Activated T-helper 2 cell treated with anti-CD3 and anti-CD28 coated beads, Interferon-gamma antibody, Interleukin-2, Interleukin-4, amounts not matched to agents 10 μg/mL and 5 μg/mL and 100 μg/mL, durations not matched to agents 14 hours and 24 hours and 36 hours (primary cell): ENCODE measurements around the gene SSPN. TPM values are rescaled to one million over a fixed set of nuclear protein-coding genes. Genes with fewer than 3 reads are reported as not detected.
A peak's percentile ranks its signal among the peaks of the same experiment; 100 is the strongest.

Source experiments
- DNase-seq: peaks from one replicate; pipeline ENCODE4 v3.0.0; 2021; ENCODE audit warnings: low spot score
- H3K27ac Mint-ChIP-seq: one replicate; pipeline ENCODE4 v1.8.0; 2021; ENCODE audit warnings: mixed read lengths
- H3K27me3 Mint-ChIP-seq: one replicate; pipeline ENCODE4 v1.8.0; 2021; ENCODE audit warnings: low read depth, mixed read lengths
- H3K36me3 Mint-ChIP-seq: one replicate; pipeline ENCODE4 v1.8.0; 2021; ENCODE audit warnings: low read depth, mixed read lengths
- H3K4me1 Mint-ChIP-seq: one replicate; pipeline ENCODE4 v1.8.0; 2021; ENCODE audit warnings: low read depth, mixed read lengths
- H3K4me3 Mint-ChIP-seq: one replicate; pipeline ENCODE4 v1.8.0; 2021; ENCODE audit warnings: low read depth, mild to moderate bottlenecking, moderate library complexity, mixed read lengths
- H3K9me3 Mint-ChIP-seq: one replicate; pipeline ENCODE4 v1.8.0; 2021; ENCODE audit warnings: mixed read lengths
- intact Hi-C: fragments of 100-400 bp; cut with micrococcal nuclease; formaldehyde crosslinking; loops from one replicate; pipeline ENCODE4 v1.15.1; 2023
- total RNA-seq: library from RNA; stranded (reverse); gene quantifications from 2 replicates; pipeline ENCODE4 v1.2.3, GENCODE V29; 2022

The SSPN gene, protein sequence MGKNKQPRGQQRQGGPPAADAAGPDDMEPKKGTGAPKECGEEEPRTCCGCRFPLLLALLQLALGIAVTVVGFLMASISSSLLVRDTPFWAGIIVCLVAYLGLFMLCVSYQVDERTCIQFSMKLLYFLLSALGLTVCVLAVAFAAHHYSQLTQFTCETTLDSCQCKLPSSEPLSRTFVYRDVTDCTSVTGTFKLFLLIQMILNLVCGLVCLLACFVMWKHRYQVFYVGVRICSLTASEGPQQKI
- total RNA-seq, result not detected in 2 replicates

DNA sequence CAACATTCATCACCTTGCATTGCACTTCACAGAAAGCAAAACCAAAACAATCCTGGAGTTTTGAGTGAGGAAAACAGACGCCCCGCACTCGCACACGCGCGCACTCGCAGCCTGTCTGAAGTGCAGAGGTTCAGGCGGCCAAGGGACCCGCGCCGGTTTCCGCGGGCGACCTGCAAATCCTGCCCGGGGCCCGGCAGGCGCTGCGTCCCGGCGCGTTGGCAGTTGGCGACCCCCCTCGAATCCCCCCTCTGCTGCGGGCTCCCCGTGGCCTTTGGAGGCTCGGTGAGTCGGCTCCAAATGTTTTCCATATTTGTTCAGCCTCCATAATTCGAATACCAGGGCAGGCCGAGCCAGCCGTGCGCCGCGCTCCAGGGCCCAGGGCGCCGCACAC is at the start of gene SSPN:
Gene SSPN (plus strand): TSS at position 324 of the 391 bp plus-strand sequence. CDS start 100 bp downstream, outside the sequence.
- H3K4me1 Mint-ChIP-seq, result peaks cover 1% of the 10 kb centered on the region
- no peaks in the 10 kb centered on the region for H3K36me3 Mint-ChIP-seq
- intact Hi-C loops, result loop anchor here (5.0 kb wide), 1 partner anchor 68 kb away; the partner anchor contains the start of gene BHLHE41
- no peak for DNase-seq
- no peaks in the 10 kb centered on the region for H3K9me3 Mint-ChIP-seq
- peak within 1 kb of the TSS; percentile 63 for H3K4me3 Mint-ChIP-seq
- H3K27ac Mint-ChIP-seq, result no peak within 1 kb of the TSS
- peaks cover 66% of the 10 kb centered on the region for H3K27me3 Mint-ChIP-seq

DNA sequence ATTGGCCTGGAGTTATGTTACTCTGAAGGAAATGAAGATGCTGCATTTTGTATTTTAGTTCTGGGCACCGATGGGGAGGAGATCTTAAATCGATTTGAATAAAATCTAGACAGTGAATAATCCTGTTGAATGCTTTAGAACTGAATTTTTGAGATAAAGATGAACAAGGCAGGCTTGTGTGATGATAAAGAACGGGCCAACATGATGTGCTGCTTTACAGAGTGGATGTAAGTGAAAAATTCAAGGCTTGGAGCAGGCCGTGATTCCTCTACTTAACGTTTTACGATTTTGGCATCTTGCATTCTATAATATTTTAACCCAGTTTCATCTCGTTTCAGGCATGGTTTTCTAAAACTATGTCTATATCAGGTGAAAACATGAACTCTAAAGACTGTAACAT is 47.1 kb upstream of the SSPN start:
- intact Hi-C loops, result no loop called here
- Mint-ChIP-seq H3K4me1 (no peaks in the 10 kb centered on the region), H3K9me3 (no peaks in the 10 kb centered on the region), H3K4me3 (no peak overlapping the region), H3K27ac (no peak overlapping the region), H3K27me3 (peaks cover 23% of the 10 kb centered on the region), H3K36me3 (no peaks in the 10 kb centered on the region)
- DNase-seq, result no peak

DNA sequence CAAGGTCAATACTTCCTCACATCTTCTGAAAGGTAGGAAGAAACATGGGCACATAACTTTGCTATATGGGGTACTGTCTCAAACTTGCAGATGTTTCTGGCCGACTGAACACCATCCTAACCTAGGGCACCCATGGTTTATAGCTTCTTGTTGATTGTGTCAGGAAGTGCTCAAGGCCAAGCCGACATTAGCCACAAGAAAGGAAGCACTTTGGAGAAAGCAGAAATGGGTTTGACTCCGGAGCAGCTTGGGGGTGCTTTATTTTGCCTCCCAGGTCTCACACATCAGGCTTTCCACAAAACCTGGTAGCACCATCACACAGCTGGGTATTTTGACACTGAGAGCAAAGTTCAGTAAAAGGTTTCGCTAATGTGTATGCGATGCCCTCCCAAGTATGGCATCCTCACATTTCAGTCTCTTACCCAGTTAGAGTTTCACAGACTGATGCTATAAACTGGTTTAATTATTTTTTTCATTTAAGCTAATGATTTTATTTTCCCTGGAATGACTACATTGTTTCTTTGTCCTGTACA is 45.3 kb upstream of the SSPN start:
- no peak overlapping the region for H3K4me3 Mint-ChIP-seq
- no peaks in the 10 kb centered on the region for H3K36me3 Mint-ChIP-seq
- H3K9me3 Mint-ChIP-seq, result no peaks in the 10 kb centered on the region
- no peak overlapping the region for H3K27ac Mint-ChIP-seq
- H3K27me3 Mint-ChIP-seq, result peaks cover 18% of the 10 kb centered on the region
- no peak for DNase-seq
- intact Hi-C loops, result no loop called here
- no peaks in the 10 kb centered on the region for H3K4me1 Mint-ChIP-seq

DNA sequence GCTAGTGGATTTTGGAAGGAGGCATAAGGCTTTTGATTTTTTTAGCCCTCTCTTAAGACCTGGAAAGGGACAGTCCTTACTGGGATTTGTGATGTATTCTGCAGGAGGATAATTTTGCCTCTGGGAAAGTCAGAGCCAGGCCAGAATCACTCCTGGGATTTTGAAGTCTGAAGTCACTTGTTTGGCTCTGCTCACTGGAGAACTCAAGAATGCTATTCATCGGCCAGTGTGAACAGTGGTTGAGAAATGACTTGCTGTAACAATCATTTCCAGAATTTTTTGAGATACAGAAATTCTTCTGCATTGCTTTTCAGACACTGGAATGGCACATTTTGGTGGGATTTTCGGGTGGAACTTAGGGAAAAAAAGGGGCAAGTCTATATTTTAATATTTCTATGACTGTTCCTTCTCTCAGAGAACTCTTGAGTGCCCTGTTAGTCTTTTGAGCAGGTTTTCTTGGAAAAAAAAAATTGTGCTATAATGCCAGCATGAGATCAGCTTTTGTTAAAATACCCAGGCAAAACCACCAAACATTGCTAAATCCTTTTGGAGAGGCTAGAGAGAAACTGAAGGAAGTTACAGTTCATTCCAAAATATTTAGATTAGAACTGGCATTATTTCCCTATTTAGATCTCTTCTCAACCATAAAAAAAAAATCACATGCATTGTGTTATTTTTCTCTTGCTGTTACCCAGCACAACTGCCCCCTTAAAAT is 44.5 kb upstream of the SSPN start:
- no peak overlapping the region for H3K4me3 Mint-ChIP-seq
- H3K36me3 Mint-ChIP-seq, result no peaks in the 10 kb centered on the region
- H3K27ac Mint-ChIP-seq, result no peak overlapping the region
- intact Hi-C loops, result no loop called here
- no peaks in the 10 kb centered on the region for H3K4me1 Mint-ChIP-seq
- no peaks in the 10 kb centered on the region for H3K9me3 Mint-ChIP-seq
- H3K27me3 Mint-ChIP-seq, result peaks cover 23% of the 10 kb centered on the region
- no peak for DNase-seq

DNA sequence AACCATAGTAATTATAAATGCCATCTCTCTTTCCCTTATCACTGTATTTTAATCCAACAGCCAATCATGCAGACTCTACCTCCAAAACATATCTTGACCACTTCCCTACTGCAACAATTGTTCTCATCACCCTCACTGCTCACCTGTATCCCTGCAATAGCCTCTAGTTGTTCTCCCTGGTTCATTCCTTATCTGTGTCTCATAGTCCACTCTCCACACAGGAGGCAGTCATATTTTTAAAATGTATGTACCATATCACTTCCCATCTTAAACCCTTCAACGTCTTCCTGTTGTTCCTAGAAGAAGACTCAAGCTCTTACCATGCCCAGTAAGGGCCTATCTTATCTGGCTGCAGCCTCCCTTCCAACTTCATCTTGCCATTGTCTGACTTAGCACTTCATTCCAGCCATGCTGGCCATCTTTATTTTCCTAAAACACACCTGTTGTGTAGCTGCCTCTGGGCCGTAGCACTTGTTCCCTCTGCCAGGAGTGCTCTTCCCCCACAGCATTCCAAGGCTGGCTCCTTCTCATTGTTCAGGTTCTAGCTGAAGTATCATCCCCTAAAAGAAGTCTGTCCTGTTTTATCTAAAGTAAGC is 42.8 kb upstream of the SSPN start:
- H3K27ac Mint-ChIP-seq, result no peak overlapping the region

DNA sequence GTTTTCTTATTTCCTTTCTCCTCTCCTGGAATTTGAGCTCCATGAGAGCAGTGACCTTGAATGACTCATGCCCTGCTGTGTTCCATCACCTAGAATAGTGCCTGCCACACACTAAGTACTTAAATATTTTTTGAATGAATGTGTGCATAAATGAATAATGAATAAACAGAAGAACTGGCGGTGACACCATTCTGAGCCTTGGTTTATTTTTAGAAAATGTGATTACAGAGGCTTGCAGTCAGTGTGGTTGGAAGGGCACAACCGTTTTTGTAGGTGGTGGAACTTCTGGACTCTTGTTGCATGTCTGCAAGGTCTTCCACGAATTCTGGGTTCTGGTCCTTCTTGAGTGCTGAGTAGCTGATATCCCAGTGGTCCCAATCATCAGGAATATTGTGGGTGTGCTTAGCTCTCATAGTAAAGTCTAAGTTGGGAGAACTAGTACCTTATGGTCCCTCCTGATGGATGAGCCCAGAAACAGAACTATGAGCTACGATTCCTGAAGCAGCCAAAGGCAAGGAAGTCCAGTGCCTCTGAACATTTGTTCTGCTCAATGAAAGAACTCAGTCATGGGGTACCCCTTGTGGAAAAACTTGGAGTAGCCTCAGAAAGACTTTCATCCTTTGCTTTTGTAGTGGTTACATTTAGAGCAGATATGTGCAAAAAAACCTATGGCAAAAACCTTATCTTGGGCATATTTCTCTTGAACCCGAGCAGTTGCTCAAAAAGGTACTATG is 41.8 kb upstream of the SSPN start:
- Mint-ChIP-seq H3K27me3 (peaks cover 22% of the 10 kb centered on the region), H3K4me1 (no peaks in the 10 kb centered on the region), H3K36me3 (no peaks in the 10 kb centered on the region), H3K27ac (no peak overlapping the region), H3K9me3 (no peaks in the 10 kb centered on the region), H3K4me3 (no peak overlapping the region)
- intact Hi-C loops, result no loop called here
- DNase-seq, result no peak

More for the DNA sequence above, 42.8 kb upstream of the SSPN start:
- Mint-ChIP-seq H3K4me3 (no peak overlapping the region), H3K9me3 (no peaks in the 10 kb centered on the region), H3K4me1 (no peaks in the 10 kb centered on the region), H3K27me3 (peaks cover 23% of the 10 kb centered on the region), H3K36me3 (no peaks in the 10 kb centered on the region)
- DNase-seq, result no peak
- intact Hi-C loops, result no loop called here

DNA sequence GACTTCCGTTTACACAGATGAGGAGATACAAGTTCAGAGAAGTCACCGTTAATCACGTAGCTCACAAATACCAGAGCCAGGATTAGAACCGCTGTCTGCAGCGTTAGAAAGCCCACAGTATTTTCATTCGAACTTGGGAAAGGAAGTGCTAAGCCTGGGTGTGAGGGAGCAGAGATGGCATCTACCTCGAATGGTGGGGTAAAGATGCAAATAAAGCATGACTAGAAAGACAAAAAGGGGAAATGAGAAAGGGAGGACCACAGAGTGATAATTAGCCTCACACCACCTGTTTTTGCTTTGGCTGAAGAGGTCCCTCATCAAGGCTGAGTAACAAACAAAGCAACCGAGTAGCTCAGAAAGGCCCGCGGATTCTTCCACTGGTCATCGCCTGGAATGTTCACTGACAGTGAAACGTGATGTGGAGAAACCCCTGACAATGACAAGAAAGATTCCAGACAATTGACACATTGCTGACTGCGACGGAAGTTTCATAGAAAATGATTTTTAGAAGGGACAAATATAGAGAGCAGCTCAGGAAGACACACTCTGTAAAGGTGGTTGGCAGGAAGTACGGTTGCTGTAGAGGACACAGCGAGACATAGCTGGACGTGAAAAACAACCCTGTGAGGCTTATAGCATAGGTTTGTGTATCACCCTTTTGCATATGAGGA is 39.0 kb upstream of the SSPN start:
- DNase-seq, result no peak
- intact Hi-C loops, result no loop called here
- no peaks in the 10 kb centered on the region for H3K36me3 Mint-ChIP-seq
- H3K9me3 Mint-ChIP-seq, result no peaks in the 10 kb centered on the region
- peaks cover 24% of the 10 kb centered on the region for H3K27me3 Mint-ChIP-seq
- no peak overlapping the region for H3K27ac Mint-ChIP-seq
- no peak overlapping the region for H3K4me3 Mint-ChIP-seq
- H3K4me1 Mint-ChIP-seq, result no peaks in the 10 kb centered on the region

DNA sequence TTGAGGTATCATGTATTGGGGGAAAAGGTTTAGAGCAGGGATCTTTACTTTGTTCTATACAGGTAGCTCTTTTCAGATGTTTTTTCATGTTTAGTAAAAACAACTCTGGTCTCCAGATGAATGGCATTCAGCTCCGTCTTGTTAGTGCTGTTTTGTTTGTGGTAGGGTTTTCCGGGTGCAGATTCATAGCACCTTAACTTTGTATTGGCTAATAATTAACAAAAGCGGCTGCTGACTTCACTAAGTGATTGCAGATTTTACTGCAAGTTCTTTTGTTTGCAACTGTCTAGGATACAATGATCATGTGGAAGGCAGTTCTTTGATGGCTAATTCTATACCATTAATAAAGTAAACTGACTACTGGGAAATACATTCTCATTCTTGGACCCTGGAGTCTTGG is 38.4 kb upstream of the SSPN start:
- peaks cover 25% of the 10 kb centered on the region for H3K27me3 Mint-ChIP-seq
- intact Hi-C loops, result no loop called here
- H3K27ac Mint-ChIP-seq, result no peak overlapping the region

DNA sequence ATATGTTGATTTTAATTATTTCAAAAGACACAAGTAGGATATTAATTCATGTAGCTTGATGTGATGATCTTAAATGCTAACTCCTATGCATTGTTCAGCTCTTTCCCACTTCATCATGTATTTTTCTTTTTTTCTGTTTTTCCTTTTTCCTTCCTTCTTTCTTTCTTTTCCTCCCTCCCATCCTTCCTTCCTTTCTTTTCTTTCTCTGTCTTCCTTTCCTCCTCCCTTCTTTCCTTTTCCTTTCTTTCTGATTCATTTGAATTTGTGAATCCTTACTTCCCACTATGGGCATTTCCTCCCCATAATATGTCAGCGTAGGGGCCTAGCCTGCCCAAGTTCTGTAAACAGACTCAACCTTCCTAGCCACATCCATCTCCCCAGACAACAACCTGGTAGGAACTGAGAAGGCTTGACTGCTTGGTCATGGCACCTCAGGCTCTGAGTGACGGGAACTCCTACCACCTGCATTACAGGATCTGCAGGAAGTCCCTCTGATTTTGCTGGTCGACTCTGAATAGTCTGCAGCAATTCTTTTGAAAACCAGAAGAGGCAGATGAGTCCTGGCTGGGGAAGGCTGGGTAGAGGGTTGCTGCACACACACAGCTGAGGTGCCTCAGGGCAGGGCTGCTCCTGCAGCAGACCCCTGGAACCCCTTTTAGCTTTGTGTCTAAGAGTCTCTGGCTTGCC is 37.2 kb upstream of the SSPN start:
- Mint-ChIP-seq H3K27me3 (peaks cover 20% of the 10 kb centered on the region), H3K36me3 (no peaks in the 10 kb centered on the region), H3K27ac (no peak overlapping the region), H3K4me3 (no peak overlapping the region), H3K9me3 (no peaks in the 10 kb centered on the region), H3K4me1 (no peaks in the 10 kb centered on the region)
- DNase-seq, result no peak
- intact Hi-C loops, result no loop called here

More for the DNA sequence above, 38.4 kb upstream of the SSPN start:
- no peak overlapping the region for H3K4me3 Mint-ChIP-seq
- H3K4me1 Mint-ChIP-seq, result no peaks in the 10 kb centered on the region
- no peaks in the 10 kb centered on the region for H3K36me3 Mint-ChIP-seq
- H3K9me3 Mint-ChIP-seq, result no peaks in the 10 kb centered on the region
- DNase-seq, result no peak

DNA sequence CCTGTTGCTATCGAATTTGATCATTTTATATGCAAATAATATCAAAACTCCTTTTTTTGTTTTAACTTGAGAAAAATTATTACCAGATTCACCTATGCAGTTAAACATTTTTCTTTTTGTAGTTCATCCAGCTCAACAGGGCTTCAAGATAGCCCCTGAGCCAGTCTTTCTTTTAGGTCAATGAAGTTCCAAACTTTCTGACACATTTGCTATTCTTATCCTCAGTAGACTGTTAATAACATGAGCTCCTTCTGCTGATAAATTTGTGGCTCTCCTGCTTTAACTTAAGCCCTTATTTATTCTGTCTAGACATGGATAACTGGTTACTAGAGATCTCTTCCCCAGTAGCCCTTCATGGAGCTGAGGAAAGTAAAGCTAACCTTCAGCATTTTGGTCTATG is 33.2 kb upstream of the SSPN start:
- Mint-ChIP-seq H3K4me3 (no peak overlapping the region), H3K27me3 (peaks cover 17% of the 10 kb centered on the region), H3K27ac (no peak overlapping the region), H3K9me3 (no peaks in the 10 kb centered on the region), H3K36me3 (no peaks in the 10 kb centered on the region), H3K4me1 (no peaks in the 10 kb centered on the region)
- no peak for DNase-seq
- intact Hi-C loops, result no loop called here

DNA sequence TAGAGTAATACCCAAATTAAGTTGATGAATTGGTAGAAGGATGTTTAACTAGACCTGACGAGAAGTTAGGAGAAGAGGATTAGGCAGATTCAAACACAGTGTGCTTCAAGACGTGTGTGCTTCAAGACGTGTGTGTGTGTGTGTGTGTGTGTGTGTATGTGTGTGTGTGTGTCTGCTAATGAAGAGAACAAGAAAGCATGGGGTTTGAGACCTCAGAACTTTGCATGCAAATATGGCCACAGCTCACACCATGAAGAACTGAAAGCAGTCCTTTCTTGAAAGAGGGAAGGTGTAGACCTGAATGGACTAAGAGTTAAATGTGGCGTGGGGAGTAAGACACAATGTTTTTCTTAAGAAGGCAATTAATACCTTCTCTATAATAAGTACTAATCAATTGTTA is 32.5 kb upstream of the SSPN start:
- Mint-ChIP-seq H3K27ac (no peak overlapping the region), H3K4me1 (no peaks in the 10 kb centered on the region), H3K4me3 (no peak overlapping the region), H3K27me3 (peaks cover 24% of the 10 kb centered on the region), H3K9me3 (no peaks in the 10 kb centered on the region), H3K36me3 (no peaks in the 10 kb centered on the region)
- DNase-seq, result no peak
- intact Hi-C loops, result no loop called here

DNA sequence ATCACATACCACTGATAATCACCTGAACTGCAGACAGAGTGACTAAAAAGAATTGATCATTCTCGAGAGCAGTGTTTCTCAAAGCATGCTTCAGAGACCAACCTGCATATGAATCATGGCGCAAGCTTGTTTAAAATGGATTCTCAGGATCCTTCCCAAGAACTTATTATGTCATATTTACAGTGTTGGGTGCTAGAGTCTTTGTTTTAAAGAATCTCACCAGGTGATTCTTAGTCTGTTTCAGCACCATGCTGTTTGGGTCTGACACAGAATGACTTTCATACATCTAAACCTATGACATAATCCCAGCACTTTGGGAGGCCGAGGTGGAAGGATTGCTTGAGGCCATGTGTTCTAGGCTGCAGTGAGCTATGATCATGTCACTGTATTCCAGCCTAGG is 31.3 kb upstream of the SSPN start:
- H3K27ac Mint-ChIP-seq, result no peak overlapping the region
- no peak overlapping the region for H3K4me3 Mint-ChIP-seq
- no peaks in the 10 kb centered on the region for H3K36me3 Mint-ChIP-seq
- intact Hi-C loops, result no loop called here
- H3K4me1 Mint-ChIP-seq, result no peaks in the 10 kb centered on the region
- H3K9me3 Mint-ChIP-seq, result no peaks in the 10 kb centered on the region
- peaks cover 26% of the 10 kb centered on the region for H3K27me3 Mint-ChIP-seq
- no peak for DNase-seq
